H1 (cell line): ENCODE results near the gene SCNN1A. TPM values are rescaled to one million over a fixed set of nuclear protein-coding genes. Genes with fewer than 3 reads are reported as not detected.

Experiments
- polyA plus RNA-seq, 7 experiments: library from polyadenylated mRNA; depleted of rRNA in 3 of 7; stranded (reverse) in 5 of 7; unstranded in 2 of 7; fragments of >200 nt in 5 of 7; fragments of 200-250 nt in 2 of 7; gene quantifications; 1 replicate in 5 of 7; 2 replicates in 1 of 7; 4 replicates in 1 of 7; pipeline versions ENCODE4 v1.2.1 to v1.2.3, GENCODE V29; 2011 to 2013; ENCODE audit warnings: missing spikeins in 2 of 7, mixed read lengths in 2 of 7
- total RNA-seq: library from RNA; stranded (reverse); fragmentation: NEBNext Ultra II Directional; extraction: Animal tissue kit (Norgen Biotek cat#: 25700); gene quantifications from 2 replicates; pipeline ENCODE4 v1.2.1, GENCODE V29; 2021
- TF ChIP-seq, protein P1 (sequence below): fragments of 300-600 bp; sonication (generic); IDR thresholded peaks from 2 replicates; pipeline ENCODE4 v1.7.1; 2012; ENCODE audit warnings: low read length, moderate library complexity, mild to moderate bottlenecking, inconsistent platforms; ENCODE audit not compliant: insufficient replicate concordance

Gene SCNN1A
- total and polyA plus RNA-seq, 2 of the 8 experiments (the other 6 are each of a cell fraction or from before 2014, with no cell fraction given), result 85.5 to 156 TPM

DNA sequence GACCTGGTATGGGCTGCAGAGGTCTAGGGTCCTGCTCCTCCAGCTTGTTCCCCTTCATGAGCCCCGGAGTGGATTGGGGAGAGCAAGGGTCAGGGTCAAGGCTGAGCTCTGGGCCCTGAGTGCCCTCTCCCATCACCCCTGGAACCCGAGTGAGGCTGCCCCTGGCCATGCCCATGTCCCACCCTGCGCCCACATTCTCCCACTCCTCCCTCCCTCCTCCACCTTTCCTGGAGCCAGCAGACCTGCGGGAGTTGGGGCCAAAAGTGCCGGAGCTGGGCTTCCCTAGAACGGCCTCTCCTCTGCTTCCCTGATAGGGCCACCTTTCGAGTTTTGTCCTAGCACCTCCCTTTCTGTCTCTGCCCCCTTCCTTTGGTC, 590 bp downstream of the SCNN1A start (continued):
- TF ChIP-seq, protein P1, sequence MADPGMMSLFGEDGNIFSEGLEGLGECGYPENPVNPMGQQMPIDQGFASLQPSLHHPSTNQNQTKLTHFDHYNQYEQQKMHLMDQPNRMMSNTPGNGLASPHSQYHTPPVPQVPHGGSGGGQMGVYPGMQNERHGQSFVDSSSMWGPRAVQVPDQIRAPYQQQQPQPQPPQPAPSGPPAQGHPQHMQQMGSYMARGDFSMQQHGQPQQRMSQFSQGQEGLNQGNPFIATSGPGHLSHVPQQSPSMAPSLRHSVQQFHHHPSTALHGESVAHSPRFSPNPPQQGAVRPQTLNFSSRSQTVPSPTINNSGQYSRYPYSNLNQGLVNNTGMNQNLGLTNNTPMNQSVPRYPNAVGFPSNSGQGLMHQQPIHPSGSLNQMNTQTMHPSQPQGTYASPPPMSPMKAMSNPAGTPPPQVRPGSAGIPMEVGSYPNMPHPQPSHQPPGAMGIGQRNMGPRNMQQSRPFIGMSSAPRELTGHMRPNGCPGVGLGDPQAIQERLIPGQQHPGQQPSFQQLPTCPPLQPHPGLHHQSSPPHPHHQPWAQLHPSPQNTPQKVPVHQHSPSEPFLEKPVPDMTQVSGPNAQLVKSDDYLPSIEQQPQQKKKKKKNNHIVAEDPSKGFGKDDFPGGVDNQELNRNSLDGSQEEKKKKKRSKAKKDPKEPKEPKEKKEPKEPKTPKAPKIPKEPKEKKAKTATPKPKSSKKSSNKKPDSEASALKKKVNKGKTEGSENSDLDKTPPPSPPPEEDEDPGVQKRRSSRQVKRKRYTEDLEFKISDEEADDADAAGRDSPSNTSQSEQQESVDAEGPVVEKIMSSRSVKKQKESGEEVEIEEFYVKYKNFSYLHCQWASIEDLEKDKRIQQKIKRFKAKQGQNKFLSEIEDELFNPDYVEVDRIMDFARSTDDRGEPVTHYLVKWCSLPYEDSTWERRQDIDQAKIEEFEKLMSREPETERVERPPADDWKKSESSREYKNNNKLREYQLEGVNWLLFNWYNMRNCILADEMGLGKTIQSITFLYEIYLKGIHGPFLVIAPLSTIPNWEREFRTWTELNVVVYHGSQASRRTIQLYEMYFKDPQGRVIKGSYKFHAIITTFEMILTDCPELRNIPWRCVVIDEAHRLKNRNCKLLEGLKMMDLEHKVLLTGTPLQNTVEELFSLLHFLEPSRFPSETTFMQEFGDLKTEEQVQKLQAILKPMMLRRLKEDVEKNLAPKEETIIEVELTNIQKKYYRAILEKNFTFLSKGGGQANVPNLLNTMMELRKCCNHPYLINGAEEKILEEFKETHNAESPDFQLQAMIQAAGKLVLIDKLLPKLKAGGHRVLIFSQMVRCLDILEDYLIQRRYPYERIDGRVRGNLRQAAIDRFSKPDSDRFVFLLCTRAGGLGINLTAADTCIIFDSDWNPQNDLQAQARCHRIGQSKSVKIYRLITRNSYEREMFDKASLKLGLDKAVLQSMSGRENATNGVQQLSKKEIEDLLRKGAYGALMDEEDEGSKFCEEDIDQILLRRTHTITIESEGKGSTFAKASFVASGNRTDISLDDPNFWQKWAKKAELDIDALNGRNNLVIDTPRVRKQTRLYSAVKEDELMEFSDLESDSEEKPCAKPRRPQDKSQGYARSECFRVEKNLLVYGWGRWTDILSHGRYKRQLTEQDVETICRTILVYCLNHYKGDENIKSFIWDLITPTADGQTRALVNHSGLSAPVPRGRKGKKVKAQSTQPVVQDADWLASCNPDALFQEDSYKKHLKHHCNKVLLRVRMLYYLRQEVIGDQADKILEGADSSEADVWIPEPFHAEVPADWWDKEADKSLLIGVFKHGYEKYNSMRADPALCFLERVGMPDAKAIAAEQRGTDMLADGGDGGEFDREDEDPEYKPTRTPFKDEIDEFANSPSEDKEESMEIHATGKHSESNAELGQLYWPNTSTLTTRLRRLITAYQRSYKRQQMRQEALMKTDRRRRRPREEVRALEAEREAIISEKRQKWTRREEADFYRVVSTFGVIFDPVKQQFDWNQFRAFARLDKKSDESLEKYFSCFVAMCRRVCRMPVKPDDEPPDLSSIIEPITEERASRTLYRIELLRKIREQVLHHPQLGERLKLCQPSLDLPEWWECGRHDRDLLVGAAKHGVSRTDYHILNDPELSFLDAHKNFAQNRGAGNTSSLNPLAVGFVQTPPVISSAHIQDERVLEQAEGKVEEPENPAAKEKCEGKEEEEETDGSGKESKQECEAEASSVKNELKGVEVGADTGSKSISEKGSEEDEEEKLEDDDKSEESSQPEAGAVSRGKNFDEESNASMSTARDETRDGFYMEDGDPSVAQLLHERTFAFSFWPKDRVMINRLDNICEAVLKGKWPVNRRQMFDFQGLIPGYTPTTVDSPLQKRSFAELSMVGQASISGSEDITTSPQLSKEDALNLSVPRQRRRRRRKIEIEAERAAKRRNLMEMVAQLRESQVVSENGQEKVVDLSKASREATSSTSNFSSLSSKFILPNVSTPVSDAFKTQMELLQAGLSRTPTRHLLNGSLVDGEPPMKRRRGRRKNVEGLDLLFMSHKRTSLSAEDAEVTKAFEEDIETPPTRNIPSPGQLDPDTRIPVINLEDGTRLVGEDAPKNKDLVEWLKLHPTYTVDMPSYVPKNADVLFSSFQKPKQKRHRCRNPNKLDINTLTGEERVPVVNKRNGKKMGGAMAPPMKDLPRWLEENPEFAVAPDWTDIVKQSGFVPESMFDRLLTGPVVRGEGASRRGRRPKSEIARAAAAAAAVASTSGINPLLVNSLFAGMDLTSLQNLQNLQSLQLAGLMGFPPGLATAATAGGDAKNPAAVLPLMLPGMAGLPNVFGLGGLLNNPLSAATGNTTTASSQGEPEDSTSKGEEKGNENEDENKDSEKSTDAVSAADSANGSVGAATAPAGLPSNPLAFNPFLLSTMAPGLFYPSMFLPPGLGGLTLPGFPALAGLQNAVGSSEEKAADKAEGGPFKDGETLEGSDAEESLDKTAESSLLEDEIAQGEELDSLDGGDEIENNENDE, result no peak
